Muscle of leg (tissue), 11 donors: ENCODE results near the gene MTERF1. TPM values are rescaled to one million over a fixed set of nuclear protein-coding genes. Genes with fewer than 3 reads are reported as not detected.
"Not testable (repeated sequence)": the region's sequence is repeated elsewhere in the genome, so short reads cannot be mapped to it uniquely, and the experiment has no call there.

Source experiments
- DNase-seq: peaks from one replicate; pipeline ENCODE4 v3.0.0; 2013
- H3K27ac ChIP-seq: one replicate; pipeline ENCODE4 v1.5.1; 2013; ENCODE audit warnings: mild to moderate bottlenecking, low read length, control low read depth
- H3K27me3 ChIP-seq: one replicate; pipeline ENCODE4 v1.6.1; 2013; ENCODE audit warnings: low read length; ENCODE audit not compliant: control insufficient read depth, insufficient read depth
- H3K36me3 ChIP-seq: one replicate; pipeline ENCODE4 v1.6.1; 2013; ENCODE audit warnings: low read length; ENCODE audit not compliant: control insufficient read depth, insufficient read depth
- H3K4me1 ChIP-seq: one replicate; pipeline ENCODE4 v1.6.1; 2013; ENCODE audit warnings: low read length; ENCODE audit not compliant: control insufficient read depth, insufficient read depth
- H3K4me3 ChIP-seq: one replicate; pipeline ENCODE4 v1.5.1; 2013; ENCODE audit warnings: low read length, control low read depth
- H3K9me3 ChIP-seq: replicated peaks from 2 replicates; pipeline ENCODE4 v1.6.1; 2013; ENCODE audit warnings: low read depth, low read length; ENCODE audit not compliant: control insufficient read depth
- WGBS: methylation state at CpG from one replicate; pipeline ENCODE4 v1.1.5; 2013; ENCODE audit warnings: missing lambda C conversion rate; ENCODE audit not compliant: insufficient coverage; 5-methylcytosine and 5-hydroxymethylcytosine counted together
- polyA plus RNA-seq, 8 donors: library from polyadenylated mRNA; unstranded; fragments of 120-200 nt; gene quantifications; one replicate each; pipeline versions ENCODE4 v1.2.1 to v1.2.3, GENCODE V29; 2013; ENCODE audit warnings: inconsistent platforms in 1 of 8, low replicate concordance in 1 of 8; ENCODE audit not compliant: insufficient read length in 8 of 8, insufficient read depth in 1 of 8
- total RNA-seq: library from RNA; stranded (reverse); fragments of 120-200 nt; gene quantifications from one replicate; pipeline ENCODE4 v1.2.4, GENCODE V29; 2013

MTERF1 gene
- total and polyA plus RNA-seq, 9 donors = 9.3 to 14.0 (median 10.1) TPM

DNA sequence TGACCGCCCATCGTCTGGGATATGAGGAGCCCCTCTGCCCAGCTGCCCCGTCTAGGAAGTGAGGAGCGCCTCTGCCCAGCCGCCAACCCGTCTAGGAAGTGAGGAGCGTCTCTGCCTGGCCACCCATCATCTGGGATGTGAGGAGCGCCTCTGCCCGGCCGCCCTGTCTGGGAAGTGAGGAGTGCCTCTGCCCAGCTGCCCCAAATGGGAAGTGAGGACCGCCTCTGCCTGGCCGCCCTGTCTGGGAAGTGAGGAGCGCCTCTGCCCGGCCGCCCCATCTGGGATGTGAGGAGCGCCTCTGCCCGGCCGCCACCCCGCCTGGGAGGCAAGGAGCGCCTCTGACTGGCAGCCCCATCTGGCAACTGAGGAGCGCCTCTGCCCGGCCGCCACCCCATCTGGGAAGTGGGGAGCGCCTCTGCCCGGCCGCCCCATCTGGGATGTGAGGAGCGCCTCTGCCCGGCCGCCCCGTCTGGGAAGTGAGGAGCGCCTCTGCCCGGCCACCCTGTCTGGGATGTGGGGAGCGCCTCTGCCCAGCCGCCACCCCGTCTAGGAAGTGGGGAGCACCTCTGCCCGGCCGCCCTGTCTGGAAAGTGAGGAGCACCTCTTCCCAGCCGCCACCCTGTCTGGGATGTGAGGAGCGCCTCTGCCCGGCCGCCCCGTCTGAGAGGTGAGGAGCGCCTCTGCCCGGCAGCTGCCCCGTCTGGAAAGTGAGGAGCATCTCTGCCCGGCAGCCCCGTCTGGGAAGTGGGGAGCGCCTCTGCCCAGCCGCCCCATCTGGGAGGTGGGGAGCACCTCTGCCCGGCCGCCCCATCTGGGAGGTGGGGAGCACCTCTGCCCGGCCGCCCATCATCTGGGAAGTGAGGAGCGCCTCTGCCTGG is 7.1 kb upstream of the MTERF1 start:
- H3K9me3 ChIP-seq, DNase-seq, H3K4me1 ChIP-seq, H3K27me3 ChIP-seq, H3K36me3 ChIP-seq, H3K27ac ChIP-seq, H3K4me3 ChIP-seq: not testable (repeated sequence)
- WGBS = 97% methylated on average over 48 of the region's 54 CpGs

DNA sequence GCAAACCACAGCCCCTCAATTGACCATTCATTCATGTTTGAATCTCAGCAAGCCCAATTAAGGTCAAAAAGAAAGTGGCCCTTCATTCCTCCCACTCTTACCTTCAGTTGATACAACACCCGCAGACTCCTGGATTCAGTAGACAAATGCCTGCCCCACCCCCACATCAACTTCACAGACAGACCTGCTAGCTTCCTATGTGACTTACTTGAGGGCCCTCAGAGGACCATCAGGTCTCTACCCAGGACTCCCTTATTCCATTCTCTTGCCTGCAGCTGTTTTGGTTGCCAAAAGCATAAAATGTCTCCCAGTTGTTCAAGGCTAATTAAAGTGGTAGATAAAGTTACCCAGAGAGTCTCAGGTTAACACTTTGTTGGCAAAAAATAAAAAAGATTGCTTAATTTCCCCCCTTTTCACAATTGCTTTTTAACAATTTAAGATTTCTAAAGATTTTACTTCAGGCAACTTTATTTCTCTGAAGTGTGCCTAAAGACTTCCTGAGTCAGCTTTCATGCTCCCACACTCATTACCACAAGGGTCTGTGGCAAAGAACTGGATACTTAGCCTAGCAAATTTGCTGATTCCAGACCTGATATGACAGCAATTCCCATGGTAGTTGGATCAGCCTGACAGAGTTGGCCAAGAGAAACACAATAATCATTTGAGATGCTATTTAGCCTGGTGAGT is 3.3 kb upstream of the MTERF1 start:
- Histone ChIP-seq H3K4me1 (peaks cover 9% of the 10 kb centered on the region), H3K9me3 (peaks cover 7% of the 10 kb centered on the region), H3K27me3 (no peaks in the 10 kb centered on the region), H3K4me3 (no peak overlapping the region), H3K36me3 (no peaks in the 10 kb centered on the region), H3K27ac (no peak overlapping the region)
- DNase-seq = no peak
- WGBS = 25% methylated on average over 1 of the region's 1 CpG

DNA sequence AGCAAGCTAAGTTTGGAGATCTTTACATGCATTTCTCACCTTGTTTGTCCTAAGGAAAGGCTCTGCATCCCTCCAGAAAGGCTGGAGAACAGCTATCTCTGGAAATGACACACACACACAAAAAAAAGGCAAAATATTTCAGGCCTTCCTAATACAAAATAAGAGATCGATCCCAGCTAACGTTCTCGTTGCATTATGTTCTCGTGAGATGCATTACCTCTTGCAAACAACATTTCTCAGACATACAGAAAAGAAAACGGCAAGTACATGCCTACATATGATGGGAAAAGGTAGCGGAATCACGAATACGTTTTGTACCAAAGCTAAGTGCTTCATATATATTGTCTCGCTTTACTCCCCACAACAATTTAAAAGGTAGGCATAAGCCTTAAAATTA is 488 bp downstream of the MTERF1 start:
- WGBS = 10% methylated on average over 4 of the region's 9 CpGs
- Histone ChIP-seq H3K9me3 (no peaks in the 10 kb centered on the region), H3K4me3 (peak overlapping the region; percentile 95), H3K4me1 (peaks cover 9% of the 10 kb centered on the region), H3K36me3 (no peaks in the 10 kb centered on the region), H3K27ac (no peak overlapping the region), H3K27me3 (no peaks in the 10 kb centered on the region)
- DNase-seq = no peak

DNA sequence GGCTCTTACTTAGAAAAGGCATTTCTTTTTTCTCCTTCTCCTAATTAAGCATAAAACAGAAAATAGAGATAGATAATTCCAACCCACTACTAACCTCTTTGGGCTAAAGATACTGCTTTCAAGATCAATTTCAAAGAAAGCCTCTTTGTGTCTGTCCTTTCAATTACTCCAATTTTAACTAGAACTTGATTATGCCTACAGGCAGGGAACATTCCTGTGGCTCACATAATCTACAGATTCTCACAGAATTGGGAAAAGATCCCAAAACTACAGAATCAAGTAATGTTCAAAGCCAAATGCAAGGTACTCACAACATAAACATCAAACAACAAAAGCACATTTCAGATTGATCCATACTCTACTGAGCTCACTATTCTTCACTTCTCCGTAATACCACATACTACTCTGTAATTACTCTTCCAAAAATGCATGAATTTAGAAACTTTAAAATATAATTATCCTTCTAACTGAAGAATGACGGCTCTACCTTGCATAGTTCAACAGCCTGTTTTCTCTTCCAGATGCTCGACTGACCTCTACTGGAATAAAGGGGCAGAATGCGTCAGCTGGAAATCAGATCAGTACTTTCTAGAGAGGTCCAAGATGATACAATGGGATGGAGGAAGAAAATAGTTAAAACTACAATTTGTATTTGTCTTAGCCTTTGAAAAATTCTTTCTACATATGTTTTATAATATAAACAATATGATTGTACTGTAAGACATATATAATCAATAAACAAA is 3.9 kb downstream of the MTERF1 start:
- Histone ChIP-seq H3K9me3 (no peaks in the 10 kb centered on the region), H3K4me3 (no peak overlapping the region), H3K4me1 (peaks cover 9% of the 10 kb centered on the region), H3K27ac (no peak overlapping the region), H3K36me3 (peaks cover 8% of the 10 kb centered on the region), H3K27me3 (no peaks in the 10 kb centered on the region)
- DNase-seq = peak; percentile 43
- no CpG with 5 or more reads among the region's 4 CpGs for WGBS

DNA sequence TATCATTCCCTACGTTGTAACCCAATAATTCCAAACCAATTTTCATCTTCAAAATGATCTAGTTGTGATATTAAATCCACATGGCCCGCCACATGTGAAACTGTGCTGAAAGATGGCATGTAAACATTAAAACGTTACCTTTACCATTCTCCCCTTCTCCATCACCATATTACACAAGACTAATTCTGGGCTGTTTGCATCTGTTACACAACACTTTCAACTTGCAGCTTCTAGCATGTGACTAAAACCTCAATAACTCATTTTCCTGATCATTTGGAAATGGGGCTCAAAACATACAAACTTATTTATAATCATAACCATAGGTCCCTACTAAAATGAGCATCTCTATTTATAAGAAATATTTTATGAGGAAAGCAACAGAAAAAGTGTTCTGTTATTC is 4.7 kb downstream of the MTERF1 start:
- DNase-seq = no peak
- WGBS = 33% methylated on average over 1 of the region's 3 CpGs
- Histone ChIP-seq H3K27me3 (no peaks in the 10 kb centered on the region), H3K4me1 (peaks cover 4% of the 10 kb centered on the region), H3K9me3 (no peaks in the 10 kb centered on the region), H3K36me3 (peaks cover 8% of the 10 kb centered on the region), H3K4me3 (no peak overlapping the region), H3K27ac (no peak overlapping the region)

DNA sequence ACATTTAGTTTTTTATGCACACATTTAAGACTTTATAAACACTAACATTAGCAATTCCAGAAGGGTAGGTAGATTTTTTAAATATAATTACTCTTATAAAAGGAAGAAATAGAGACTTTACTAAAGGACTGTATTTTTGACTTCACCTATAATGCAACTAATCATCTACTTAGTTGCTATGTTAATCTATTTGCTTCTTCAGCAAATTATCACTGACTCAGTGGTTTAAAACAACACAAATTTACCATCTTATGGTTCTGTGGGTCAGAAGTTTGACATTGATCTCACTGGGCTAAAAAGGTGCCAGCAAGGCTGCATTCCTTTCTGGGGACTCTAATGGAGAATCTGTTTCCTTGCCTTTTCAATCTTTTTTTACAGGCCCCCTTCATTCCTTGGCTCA is 7.6 kb downstream of the MTERF1 start:
- no peak for DNase-seq
- H3K4me1 ChIP-seq = no peaks in the 10 kb centered on the region
- peaks cover 8% of the 10 kb centered on the region for H3K36me3 ChIP-seq
- no peak overlapping the region for H3K4me3 ChIP-seq
- H3K27ac ChIP-seq = no peak overlapping the region
- H3K27me3 ChIP-seq = no peaks in the 10 kb centered on the region
- H3K9me3 ChIP-seq = no peaks in the 10 kb centered on the region

DNA sequence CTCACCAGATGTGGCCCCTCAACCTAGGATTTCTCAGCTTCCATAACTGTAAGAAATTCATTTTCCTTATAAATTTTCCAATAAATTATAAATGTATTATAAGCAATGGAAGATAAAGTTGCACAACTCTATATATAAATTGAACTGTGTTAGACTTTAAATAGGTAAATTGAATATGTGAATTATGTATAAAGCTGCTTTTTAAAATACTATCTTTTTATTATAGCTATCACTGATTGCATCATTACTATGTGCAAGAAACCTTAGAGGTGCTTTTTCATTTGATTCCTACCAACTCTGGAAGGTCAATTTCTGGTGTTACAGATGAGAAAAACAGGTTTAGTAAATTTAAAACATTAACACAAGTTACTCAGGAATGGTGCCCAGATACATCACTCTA is 8.4 kb downstream of the MTERF1 start:
- H3K27ac ChIP-seq = no peak overlapping the region
- H3K4me1 ChIP-seq = no peaks in the 10 kb centered on the region
- peaks cover 8% of the 10 kb centered on the region for H3K36me3 ChIP-seq
- no peak overlapping the region for H3K4me3 ChIP-seq
- no peaks in the 10 kb centered on the region for H3K27me3 ChIP-seq
- H3K9me3 ChIP-seq = no peaks in the 10 kb centered on the region
- no peak for DNase-seq

DNA sequence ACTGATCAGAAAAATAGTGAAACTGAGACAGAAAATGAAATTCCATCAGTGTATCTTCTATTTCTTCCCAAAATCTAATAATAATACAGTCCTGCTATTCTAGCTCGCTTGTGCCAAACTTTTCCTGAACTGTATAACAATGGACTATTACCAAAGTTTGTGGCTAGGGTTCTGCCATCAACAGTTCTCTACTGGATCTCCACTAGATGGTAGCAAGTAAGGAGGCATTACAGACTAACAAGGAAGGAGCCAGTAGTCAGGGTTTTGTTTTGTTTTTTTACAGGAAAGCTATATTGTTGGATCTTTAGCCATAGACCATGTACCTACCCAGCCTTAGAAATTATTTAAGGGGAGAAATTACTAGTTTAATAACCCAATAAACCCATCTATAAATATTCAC is 10.8 kb downstream of the MTERF1 start:
- H3K27ac ChIP-seq = no peak overlapping the region
- no CpG with 5 or more reads among the region's 1 CpG for WGBS
- H3K36me3 ChIP-seq = peaks cover 8% of the 10 kb centered on the region
- H3K9me3 ChIP-seq = no peaks in the 10 kb centered on the region
- no peaks in the 10 kb centered on the region for H3K27me3 ChIP-seq
- H3K4me3 ChIP-seq = no peak overlapping the region
- DNase-seq = no peak
- H3K4me1 ChIP-seq = no peaks in the 10 kb centered on the region

DNA sequence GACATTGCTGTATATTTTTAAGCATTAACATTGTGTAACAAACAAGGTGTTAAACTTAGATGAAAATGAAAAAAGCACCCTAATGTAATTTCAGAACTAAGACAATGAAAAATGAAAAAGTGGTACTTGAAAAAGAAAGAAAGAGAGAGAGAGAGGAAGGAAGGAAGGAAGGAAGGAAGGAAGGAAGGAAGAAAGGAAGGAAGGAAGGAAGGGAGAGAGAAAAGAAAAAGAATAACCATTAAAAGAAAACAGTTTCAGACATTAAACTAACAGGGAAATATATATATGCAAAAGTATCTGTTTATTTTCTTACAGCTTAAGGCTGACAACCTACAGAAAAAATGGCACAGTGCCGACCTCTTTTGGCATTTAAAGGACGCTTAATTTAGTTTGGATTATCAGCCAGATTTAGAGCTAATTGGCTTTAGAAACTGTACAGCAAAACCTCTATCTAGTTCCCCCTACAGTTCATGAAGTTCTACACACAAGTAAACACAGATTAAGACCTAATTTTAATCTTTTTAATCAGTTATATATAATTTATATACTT is 13.8 kb downstream of the MTERF1 start:
- WGBS = no CpG with 5 or more reads among the region's 2 CpGs
- Histone ChIP-seq H3K36me3 (no peaks in the 10 kb centered on the region), H3K27ac (no peak overlapping the region), H3K9me3 (no peaks in the 10 kb centered on the region), H3K27me3 (no peaks in the 10 kb centered on the region), H3K4me3 (no peak overlapping the region), H3K4me1 (no peaks in the 10 kb centered on the region)
- no peak for DNase-seq

DNA sequence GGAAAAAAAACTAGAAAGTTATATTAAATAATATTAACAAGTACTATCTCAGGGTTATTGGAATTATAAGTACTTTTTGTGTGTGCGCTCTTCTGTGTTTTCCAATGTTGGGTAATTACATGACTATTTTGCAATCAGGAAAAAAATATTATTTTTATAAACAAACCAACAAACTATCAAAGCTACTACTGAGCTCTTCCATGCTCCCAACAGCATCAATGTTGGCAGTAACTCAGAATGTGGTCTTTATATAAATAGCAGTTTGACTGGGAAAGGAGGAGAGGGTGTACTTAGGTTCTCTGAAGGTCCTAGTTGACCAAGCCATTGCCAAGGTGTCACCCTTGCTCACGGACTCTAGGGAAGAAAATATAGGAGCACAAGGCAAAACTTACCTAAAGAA is 15.0 kb downstream of the MTERF1 start:
- Histone ChIP-seq H3K36me3 (no peaks in the 10 kb centered on the region), H3K4me3 (no peak overlapping the region), H3K9me3 (no peaks in the 10 kb centered on the region), H3K4me1 (no peaks in the 10 kb centered on the region), H3K27ac (no peak overlapping the region), H3K27me3 (no peaks in the 10 kb centered on the region)
- WGBS = no CpG with 5 or more reads among the region's 2 CpGs
- no peak for DNase-seq
